Thoracic aorta (tissue), 2 donors: ENCODE results near the gene RHOBTB3. TPM values are rescaled to one million over a fixed set of nuclear protein-coding genes. Genes with fewer than 3 reads are reported as not detected.

ENCODE experiments used
- ATAC-seq: fragments of 150-250 bp; one replicate; pipeline ENCODE4 v1.8.0; 2017; ENCODE audit warnings: low read depth; ENCODE audit not compliant: insufficient number of reproducible peaks, low FRiP score
- DNase-seq: peaks from one replicate; pipeline ENCODE4 v3.0.0-alpha.2; 2020; ENCODE audit warnings: low spot score
- H3K27ac ChIP-seq, 2 donors: fragments of 200-600 bp; sonication (generic); 1 replicate in 1 of 2; 2 replicates in 1 of 2; pipeline ENCODE4 v1.5.1; 2016; ENCODE audit warnings: mild to moderate bottlenecking in 2 of 2, moderate library complexity in 2 of 2
- H3K27me3 ChIP-seq: fragments of 200-600 bp; sonication (generic); replicated peaks from 2 replicates; pipeline ENCODE4 v1.6.0; 2016; ENCODE audit warnings: mild to moderate bottlenecking; ENCODE audit not compliant: insufficient read depth
- H3K36me3 ChIP-seq: fragments of 200-600 bp; sonication (generic); one replicate; pipeline ENCODE4 v1.5.1; 2016
- H3K4me1 ChIP-seq, 2 donors: fragments of 200-600 bp; sonication (generic); 1 replicate in 1 of 2; 2 replicates in 1 of 2; pipeline versions ENCODE4 v1.5.1 to v1.6.0; 2016; ENCODE audit warnings: low read depth in 2 of 2, mild to moderate bottlenecking in 1 of 2; ENCODE audit not compliant: control insufficient read depth in 1 of 2
- H3K4me3 ChIP-seq: fragments of 200-600 bp; sonication (generic); 2 replicates; pipeline ENCODE4 v1.5.1; 2016; ENCODE audit warnings: mild to moderate bottlenecking
- H3K9me3 ChIP-seq: fragments of 200-600 bp; sonication (generic); 2 replicates; pipeline ENCODE4 v1.5.1; 2016
- total RNA-seq, 2 donors: library from RNA; depleted of rRNA; stranded (reverse); fragments of >200 nt; gene quantifications; one replicate each; pipeline versions ENCODE4 v1.1.0 to v1.2.3, GENCODE V29; 2016
- TF ChIP-seq, protein P1 (sequence below): fragments of 200-600 bp; sonication (generic); IDR thresholded peaks from one replicate; pipeline ENCODE4 v1.5.1; 2019; ENCODE audit warnings: antibody characterized with exemption

RHOBTB3 gene
- total RNA-seq, 2 donors from 2014 or later = 34.1 to 71.2 TPM

DNA sequence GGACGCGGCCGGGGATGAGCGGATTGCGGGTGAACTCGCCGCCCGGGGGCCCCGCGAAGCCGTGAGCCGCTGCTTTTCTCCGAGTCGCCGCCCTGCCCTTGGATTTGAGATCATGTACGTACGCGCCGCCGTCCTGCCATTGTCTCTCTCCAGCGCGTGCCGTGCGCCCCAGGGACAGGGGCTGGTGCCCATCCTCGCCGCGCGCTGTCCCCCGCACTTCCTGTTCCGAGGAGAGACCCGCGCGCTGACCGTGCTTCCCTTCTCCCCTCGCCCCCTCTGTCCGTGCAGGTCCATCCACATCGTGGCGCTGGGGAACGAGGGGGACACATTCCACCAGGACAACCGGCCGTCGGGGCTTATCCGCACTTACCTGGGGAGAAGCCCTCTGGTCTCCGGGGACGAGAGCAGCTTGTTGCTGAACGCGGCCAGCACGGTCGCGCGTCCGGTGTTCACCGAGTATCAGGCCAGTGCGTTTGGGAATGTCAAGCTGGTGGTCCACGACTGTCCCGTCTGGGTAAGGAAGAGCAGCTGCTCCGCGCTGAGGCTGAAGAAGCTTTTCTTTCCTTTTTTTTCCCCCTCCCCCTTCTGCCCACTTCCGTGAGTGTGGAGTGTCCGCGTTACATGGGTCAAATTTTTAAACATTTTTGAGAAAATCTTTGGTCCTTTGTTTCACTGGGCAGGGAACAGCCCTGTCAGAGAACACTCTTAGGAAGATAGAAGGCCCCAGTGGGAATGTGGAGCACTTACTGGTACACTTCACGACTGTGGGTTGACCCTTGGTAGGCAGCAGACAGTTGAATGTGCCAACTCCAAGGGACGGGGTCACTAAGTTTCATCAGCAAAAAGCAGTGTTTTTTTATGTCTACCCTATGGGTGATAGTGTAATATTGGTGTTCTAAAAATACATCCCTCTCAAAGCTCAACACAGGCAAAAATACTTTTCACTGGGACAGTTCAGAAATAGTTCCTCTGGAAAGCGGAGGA is 727 bp downstream of the RHOBTB3 start:
- Histone ChIP-seq H3K9me3 (no peaks in the 10 kb centered on the region), H3K27ac (peak overlapping the region; percentile 76 to 81), H3K4me3 (peak overlapping the region; percentile 94), H3K36me3 (no peaks in the 10 kb centered on the region), H3K27me3 (no peaks in the 10 kb centered on the region), H3K4me1 (peaks cover 23 to 51% of the 10 kb centered on the region in 2 donors)
- DNase-seq (no peak), ATAC-seq (peak; percentile 7)
- TF ChIP-seq, protein P1, sequence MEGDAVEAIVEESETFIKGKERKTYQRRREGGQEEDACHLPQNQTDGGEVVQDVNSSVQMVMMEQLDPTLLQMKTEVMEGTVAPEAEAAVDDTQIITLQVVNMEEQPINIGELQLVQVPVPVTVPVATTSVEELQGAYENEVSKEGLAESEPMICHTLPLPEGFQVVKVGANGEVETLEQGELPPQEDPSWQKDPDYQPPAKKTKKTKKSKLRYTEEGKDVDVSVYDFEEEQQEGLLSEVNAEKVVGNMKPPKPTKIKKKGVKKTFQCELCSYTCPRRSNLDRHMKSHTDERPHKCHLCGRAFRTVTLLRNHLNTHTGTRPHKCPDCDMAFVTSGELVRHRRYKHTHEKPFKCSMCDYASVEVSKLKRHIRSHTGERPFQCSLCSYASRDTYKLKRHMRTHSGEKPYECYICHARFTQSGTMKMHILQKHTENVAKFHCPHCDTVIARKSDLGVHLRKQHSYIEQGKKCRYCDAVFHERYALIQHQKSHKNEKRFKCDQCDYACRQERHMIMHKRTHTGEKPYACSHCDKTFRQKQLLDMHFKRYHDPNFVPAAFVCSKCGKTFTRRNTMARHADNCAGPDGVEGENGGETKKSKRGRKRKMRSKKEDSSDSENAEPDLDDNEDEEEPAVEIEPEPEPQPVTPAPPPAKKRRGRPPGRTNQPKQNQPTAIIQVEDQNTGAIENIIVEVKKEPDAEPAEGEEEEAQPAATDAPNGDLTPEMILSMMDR = no peak

DNA sequence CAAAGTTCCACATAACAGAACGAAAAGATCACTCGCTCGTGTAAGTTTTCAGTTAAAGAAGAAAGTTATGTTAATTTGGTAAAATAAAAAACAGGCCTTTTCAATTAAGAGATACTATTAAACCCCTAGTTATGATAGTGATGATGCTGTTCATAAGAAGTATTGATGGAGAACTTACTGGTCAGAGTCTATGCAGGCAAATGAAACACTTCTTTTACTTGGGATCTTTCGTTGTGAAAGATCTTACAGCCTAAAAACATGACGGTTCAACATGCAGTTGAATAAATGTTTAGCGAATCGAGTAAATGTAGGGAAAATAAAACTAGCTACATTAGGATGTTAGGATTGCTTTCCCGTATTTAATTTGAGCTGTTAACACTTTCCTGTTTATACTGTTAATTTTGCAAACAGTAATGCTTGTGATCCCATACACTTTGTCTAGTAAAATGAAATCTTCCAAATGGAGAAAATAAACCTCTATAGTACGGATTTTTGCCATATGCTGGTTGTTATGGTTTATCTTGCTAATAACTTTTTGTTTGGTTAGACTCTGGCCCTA is 2.0 kb downstream of the RHOBTB3 start:
- Histone ChIP-seq H3K27ac (no peak overlapping the region), H3K9me3 (no peaks in the 10 kb centered on the region), H3K27me3 (no peaks in the 10 kb centered on the region), H3K4me1 (peaks cover 23 to 40% of the 10 kb centered on the region in 2 donors), H3K4me3 (peak overlapping the region; percentile 11), H3K36me3 (no peaks in the 10 kb centered on the region)
- ATAC-seq (no peak), DNase-seq (no peak)
- TF ChIP-seq, protein P1 = no peak

DNA sequence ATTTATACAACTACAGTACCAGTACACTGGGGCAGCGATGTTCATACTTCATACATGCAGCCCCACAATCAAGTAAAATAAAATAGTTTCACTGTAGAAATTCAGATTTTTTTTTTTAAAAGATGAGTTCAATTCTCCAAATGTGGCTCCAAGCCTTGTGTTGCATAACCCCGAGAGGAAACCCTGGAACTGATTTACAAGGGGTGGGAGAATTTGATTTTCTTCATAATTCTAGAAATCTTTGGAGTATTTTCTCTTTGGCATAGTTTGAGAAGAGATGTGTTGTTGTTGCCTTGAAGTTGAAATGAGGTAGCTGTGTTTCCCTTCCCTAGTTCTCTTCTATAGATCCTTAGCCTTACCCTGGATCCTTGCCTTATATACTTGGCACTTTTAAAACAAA is 3.1 kb downstream of the RHOBTB3 start:
- Histone ChIP-seq H3K27me3 (no peaks in the 10 kb centered on the region), H3K27ac (peak overlapping the region; percentile 13 to 24), H3K36me3 (no peaks in the 10 kb centered on the region), H3K4me1 (peaks cover 23 to 40% of the 10 kb centered on the region in 2 donors), H3K4me3 (peak overlapping the region; percentile 53), H3K9me3 (no peaks in the 10 kb centered on the region)
- ATAC-seq (no peak), DNase-seq (no peak)
- TF ChIP-seq, protein P1 = no peak

DNA sequence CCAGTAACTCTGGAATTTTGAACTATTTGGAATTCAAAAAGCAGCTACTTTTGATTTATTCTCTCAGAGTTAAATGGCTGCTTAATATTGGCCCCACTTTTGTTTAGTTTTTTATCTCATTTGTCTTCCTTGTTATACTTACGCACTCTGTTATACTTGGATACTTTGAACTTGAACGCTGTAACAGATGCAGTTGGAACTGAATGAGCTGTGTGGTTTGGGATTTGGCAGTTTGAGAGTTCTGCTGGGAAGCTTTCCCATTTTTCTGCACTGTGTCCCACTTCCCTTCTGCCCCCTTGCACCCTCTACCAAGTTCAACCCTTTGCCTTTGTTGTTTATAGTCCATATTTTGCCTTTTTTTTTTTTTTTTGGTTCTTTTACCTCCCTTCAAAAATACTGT is 3.8 kb downstream of the RHOBTB3 start:
- DNase-seq (no peak), ATAC-seq (no peak)
- TF ChIP-seq, protein P1 = no peak
- H3K4me3 ChIP-seq = peak overlapping the region; percentile 53
- H3K9me3 ChIP-seq = no peaks in the 10 kb centered on the region
- peak overlapping the region; percentile 13 to 24 for H3K27ac ChIP-seq
- no peaks in the 10 kb centered on the region for H3K36me3 ChIP-seq
- peaks cover 23 to 40% of the 10 kb centered on the region in 2 donors for H3K4me1 ChIP-seq
- H3K27me3 ChIP-seq = no peaks in the 10 kb centered on the region

DNA sequence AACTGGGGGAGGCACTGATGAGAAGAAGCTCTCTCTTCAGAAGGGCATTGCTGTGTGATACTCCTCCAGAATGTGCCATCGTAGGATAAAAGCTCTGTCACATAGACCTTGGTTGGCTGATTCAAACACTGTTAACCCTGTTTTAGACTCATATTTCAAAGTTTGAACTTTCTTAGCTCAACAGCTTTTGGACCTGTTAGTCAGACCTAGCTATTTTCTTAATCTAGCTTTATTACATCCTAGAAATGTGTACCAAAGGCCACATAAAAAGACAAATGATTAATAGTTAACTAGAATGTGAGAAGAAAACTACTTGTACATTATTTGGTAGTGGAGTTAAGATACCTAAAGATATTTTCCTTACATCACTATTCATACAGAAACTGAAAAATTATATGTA is 4.3 kb downstream of the RHOBTB3 start:
- no peaks in the 10 kb centered on the region for H3K27me3 ChIP-seq
- peaks cover 23 to 40% of the 10 kb centered on the region in 2 donors for H3K4me1 ChIP-seq
- H3K9me3 ChIP-seq = no peaks in the 10 kb centered on the region
- no peak overlapping the region for H3K4me3 ChIP-seq
- TF ChIP-seq, protein P1 = no peak
- peak overlapping the region in 1 of 2 donors; percentile 13 for H3K27ac ChIP-seq
- ATAC-seq (no peak), DNase-seq (no peak)
- no peaks in the 10 kb centered on the region for H3K36me3 ChIP-seq
